GM23338 (cell line): ENCODE results near the gene APRT. TPM values are rescaled to one million over a fixed set of nuclear protein-coding genes. Genes with fewer than 3 reads are reported as not detected.
A peak's percentile ranks its signal among the peaks of the same experiment; 100 is the strongest.

Experiments used
- ATAC-seq: fragments of 200-7000 bp; cut with Tn5 transposase; 3 replicates; pipeline ENCODE4 v1.9.1; 2020
- DNase-seq: peaks from one replicate; pipeline ENCODE4 v3.0.0-alpha.2; 2015; ENCODE audit warnings: low spot score
- H2AFZ ChIP-seq: fragments of 200-600 bp; sonication (generic); 2 replicates; pipeline ENCODE4 v1.8.0; 2016; ENCODE audit warnings: antibody characterized with exemption, mild to moderate bottlenecking, moderate library complexity
- H3F3A ChIP-seq: fragments of 200-600 bp; sonication (generic); replicated peaks from 2 replicates; pipeline ENCODE4 v1.8.0; 2017; ENCODE audit warnings: antibody characterized with exemption, mixed run types, low read depth
- H3K27ac ChIP-seq: fragments of 200-600 bp; sonication (generic); 2 replicates; pipeline ENCODE4 v1.6.1; 2016; ENCODE audit warnings: low read depth
- H3K27me3 ChIP-seq: fragments of 200-600 bp; sonication (generic); 2 replicates; pipeline ENCODE4 v1.8.0; 2016; ENCODE audit warnings: mild to moderate bottlenecking, mixed run types, moderate library complexity; ENCODE audit not compliant: insufficient read depth
- H3K36me3 ChIP-seq: fragments of 200-600 bp; sonication (generic); 2 replicates; pipeline ENCODE4 v1.8.0; 2016; ENCODE audit warnings: mild to moderate bottlenecking; ENCODE audit not compliant: insufficient read depth
- H3K4me1 ChIP-seq: fragments of 200-600 bp; sonication (generic); 2 replicates; pipeline ENCODE4 v1.8.0; 2016; ENCODE audit warnings: mild to moderate bottlenecking, moderate library complexity; ENCODE audit not compliant: insufficient read depth
- H3K4me2 ChIP-seq: fragments of 200-600 bp; sonication (generic); 2 replicates; pipeline ENCODE4 v1.7.1; 2017; ENCODE audit warnings: mixed run types
- H3K4me3 ChIP-seq: fragments of 200-600 bp; sonication (generic); 2 replicates; pipeline ENCODE4 v1.6.1; 2016; ENCODE audit warnings: mixed run types
- H3K79me2 ChIP-seq: fragments of 200-600 bp; sonication (generic); replicated peaks from 2 replicates; pipeline ENCODE4 v1.8.0; 2017; ENCODE audit warnings: mild to moderate bottlenecking; ENCODE audit not compliant: insufficient read depth
- H3K9me2 ChIP-seq: fragments of 200-600 bp; sonication (generic); 2 replicates; pipeline ENCODE4 v1.8.0; 2017; ENCODE audit not compliant: insufficient read depth
- H4K20me1 ChIP-seq: fragments of 200-600 bp; sonication (generic); replicated peaks from 2 replicates; pipeline ENCODE4 v1.8.0; 2017; ENCODE audit warnings: mild to moderate bottlenecking; ENCODE audit not compliant: insufficient read depth
- H3K27ac Mint-ChIP-seq: 2 replicates; pipeline ENCODE4 v1.8.0; 2020; ENCODE audit warnings: inconsistent platforms, mild to moderate bottlenecking, moderate library complexity, mixed read lengths
- H3K27me3 Mint-ChIP-seq: 3 replicates; pipeline ENCODE4 v1.8.0; 2022; ENCODE audit warnings: low read depth, mild to moderate bottlenecking, moderate library complexity, mixed read lengths, inconsistent platforms; ENCODE audit not compliant: insufficient read depth, poor library complexity
- H3K36me3 Mint-ChIP-seq: 3 replicates; pipeline ENCODE4 v1.8.0; 2021; ENCODE audit warnings: low read depth, mild to moderate bottlenecking, inconsistent platforms, moderate library complexity, mixed read lengths
- H3K4me1 Mint-ChIP-seq: 3 replicates; pipeline ENCODE4 v1.8.0; 2020; ENCODE audit warnings: mild to moderate bottlenecking, inconsistent platforms, mixed read lengths
- H3K4me3 Mint-ChIP-seq: 3 replicates; pipeline ENCODE4 v1.8.0; 2021; ENCODE audit warnings: moderate library complexity, mild to moderate bottlenecking, inconsistent platforms, mixed read lengths
- H3K9me3 Mint-ChIP-seq: 3 replicates; pipeline ENCODE4 v1.8.0; 2020; ENCODE audit warnings: moderate library complexity, mild to moderate bottlenecking, inconsistent platforms, mixed read lengths
- CREB1 ChIP-seq: fragments of 250-450 bp; sonication (Bioruptor Pico); IDR thresholded peaks from 2 replicates; pipeline ENCODE4 v1.5.0; 2020; ENCODE audit warnings: low read depth, mild to moderate bottlenecking, moderate library complexity
- EZH2phosphoT487 ChIP-seq: fragments of 200-600 bp; sonication (generic); IDR thresholded peaks from one replicate; pipeline ENCODE4 v1.8.1; 2018; ENCODE audit warnings: antibody characterized with exemption; ENCODE audit not compliant: unreplicated experiment
- JUNB ChIP-seq: IDR thresholded peaks from one replicate; pipeline ENCODE4 v1.6.1; 2016; ENCODE audit warnings: antibody characterized with exemption; ENCODE audit not compliant: unreplicated experiment
- NANOG ChIP-seq: IDR thresholded peaks from 2 replicates; pipeline ENCODE4 v1.6.1; 2016; ENCODE audit warnings: antibody characterized with exemption, borderline replicate concordance
- STAT1 ChIP-seq: IDR thresholded peaks from one replicate; pipeline ENCODE4 v1.6.1; 2016; ENCODE audit warnings: antibody characterized with exemption; ENCODE audit not compliant: unreplicated experiment
- ZNF114 ChIP-seq: fragments of 250-450 bp; sonication (Bioruptor Pico); IDR thresholded peaks from 2 replicates; pipeline ENCODE4 v1.5.0; 2020; ENCODE audit warnings: mild to moderate bottlenecking, moderate library complexity
- polyA plus RNA-seq: library from polyadenylated mRNA; unstranded; fragments of >200 nt; fragmentation: Nextera tagmentation; extraction: Ambion mirVana; gene quantifications from 2 replicates; pipeline ENCODE4 v1.2.1, GENCODE V29; 2016
- total RNA-seq: library from RNA; depleted of rRNA; stranded (reverse); fragments of >200 nt; shearing (Covaris generic); gene quantifications from 2 replicates; pipeline ENCODE4 v1.2.3, GENCODE V29; 2014
- TF ChIP-seq, protein P1 (sequence below): fragments of 250-450 bp; sonication (Bioruptor Pico); IDR thresholded peaks from 2 replicates; pipeline ENCODE4 v1.5.0; 2020; ENCODE audit warnings: mild to moderate bottlenecking, moderate library complexity
- TF ChIP-seq, protein P2 (sequence below): IDR thresholded peaks from one replicate; pipeline ENCODE4 v1.6.1; 2018; ENCODE audit warnings: antibody characterized with exemption; ENCODE audit not compliant: unreplicated experiment
- TF ChIP-seq, protein P3 (sequence below): IDR thresholded peaks from 2 replicates; pipeline ENCODE4 v1.6.1; 2016; ENCODE audit warnings: antibody characterized with exemption
- TF ChIP-seq, protein P4 (sequence below), 2 experiments: fragments of 200-600 bp in 1 of 2; sonication (generic) in 1 of 2; conservative IDR thresholded peaks; 2 replicates each; pipeline versions ENCODE4 v1.5.1 to v1.6.1; 2016 to 2017; ENCODE audit warnings: antibody characterized with exemption in 2 of 2, low read depth in 2 of 2, mild to moderate bottlenecking in 2 of 2, moderate library complexity in 1 of 2

Gene APRT
- total and polyA plus RNA-seq, 2 experiments from 2014 or later: 250 to 522 TPM

DNA sequence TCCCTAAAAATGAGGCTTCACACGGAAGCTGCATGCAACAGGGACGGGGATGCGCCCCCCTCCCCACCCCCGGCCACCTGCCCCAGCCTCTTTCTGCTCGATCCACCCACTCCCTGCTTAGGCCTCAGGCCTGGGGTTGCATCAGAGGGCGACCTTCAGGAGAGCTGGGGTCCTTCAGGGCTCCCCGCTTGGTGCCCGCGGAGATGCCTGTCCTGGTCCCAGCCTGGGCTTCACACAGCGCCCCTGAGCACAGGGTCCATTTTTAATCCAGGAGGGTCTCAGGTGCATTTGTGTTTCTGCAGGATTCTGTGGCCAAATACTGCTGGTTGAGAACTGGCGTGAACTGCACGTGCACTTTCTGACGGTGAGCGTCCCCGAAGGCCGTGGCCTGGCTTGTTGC is 7.4 kb upstream of the APRT start:
- H3K79me2 ChIP-seq: no peaks in the 10 kb centered on the region
- Mint-ChIP-seq H3K36me3 (peaks cover 3% of the 10 kb centered on the region; the same call in 2 of the 3 replicates), H3K27me3 (peaks cover 5% of the 10 kb centered on the region), H3K27ac (peak overlapping the region; percentile 83; the same call in 1 of the 2 replicates), H3K4me3 (no peak overlapping the region), H3K9me3 (no peaks in the 10 kb centered on the region; the same call in 2 of the 3 replicates), H3K4me1 (0 out of 3 replicates have a peak, but pooled peaks cover 5% of the 10 kb centered on the region)
- no peaks in the 10 kb centered on the region for H3K9me2 ChIP-seq
- no peak overlapping the region for H2AFZ ChIP-seq
- no peak for TF ChIP-seq NANOG
- TF ChIP-seq JUNB: no peak
- no peak for DNase-seq
- no peak overlapping the region for H3K27ac ChIP-seq
- no peak overlapping the region for H3K4me2 ChIP-seq
- no peaks in the 10 kb centered on the region for H3F3A ChIP-seq
- H3K36me3 ChIP-seq: no peaks in the 10 kb centered on the region
- no peaks in the 10 kb centered on the region for H3K4me1 ChIP-seq
- no peaks in the 10 kb centered on the region for H4K20me1 ChIP-seq
- no peak overlapping the region for H3K4me3 ChIP-seq
- no peaks in the 10 kb centered on the region for H3K27me3 ChIP-seq
- peak; percentile 5; the same call in 2 of the 3 replicates for ATAC-seq

DNA sequence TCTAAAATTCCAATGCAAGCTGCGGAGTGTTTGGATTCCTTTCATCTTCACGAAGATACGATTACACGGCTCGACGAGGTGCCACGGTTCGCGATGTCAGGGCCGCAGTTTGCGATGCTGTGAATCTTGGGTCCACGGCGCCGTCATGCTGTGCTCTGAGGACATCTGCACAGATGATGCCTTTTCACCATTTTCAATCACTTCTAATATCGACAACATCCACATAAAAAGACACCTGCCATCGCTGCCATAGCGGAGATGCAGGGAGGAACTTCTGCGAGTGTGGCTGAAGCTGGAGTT is 6.8 kb upstream of the APRT start:
- Histone ChIP-seq H3K9me2 (no peaks in the 10 kb centered on the region), H3K36me3 (no peaks in the 10 kb centered on the region), H3K27ac (no peak overlapping the region), H4K20me1 (no peaks in the 10 kb centered on the region), H3K4me1 (no peaks in the 10 kb centered on the region), H2AFZ (no peak overlapping the region), H3K79me2 (no peaks in the 10 kb centered on the region), H3K27me3 (no peaks in the 10 kb centered on the region), H3K4me2 (no peak overlapping the region), H3F3A (no peaks in the 10 kb centered on the region), H3K4me3 (no peak overlapping the region)
- H3K4me1 Mint-ChIP-seq: peaks cover 9% of the 10 kb centered on the region; the same call in 1 of the 3 replicates
- H3K27ac Mint-ChIP-seq: no peak overlapping the region
- H3K9me3 Mint-ChIP-seq: no peaks in the 10 kb centered on the region; the same call in 2 of the 3 replicates
- H3K27me3 Mint-ChIP-seq: peaks cover 6% of the 10 kb centered on the region
- peaks cover 3% of the 10 kb centered on the region; the same call in 2 of the 3 replicates for H3K36me3 Mint-ChIP-seq
- no peak for DNase-seq
- ATAC-seq: no peak
- no peak overlapping the region for H3K4me3 Mint-ChIP-seq
- TF ChIP-seq EZH2phosphoT487 (no peak), STAT1 (no peak), CREB1 (CRISPR knock-in tag) (no peak), JUNB (no peak), ZNF114 (CRISPR knock-in tag) (no peak)
- TF ChIP-seq, protein P1, sequence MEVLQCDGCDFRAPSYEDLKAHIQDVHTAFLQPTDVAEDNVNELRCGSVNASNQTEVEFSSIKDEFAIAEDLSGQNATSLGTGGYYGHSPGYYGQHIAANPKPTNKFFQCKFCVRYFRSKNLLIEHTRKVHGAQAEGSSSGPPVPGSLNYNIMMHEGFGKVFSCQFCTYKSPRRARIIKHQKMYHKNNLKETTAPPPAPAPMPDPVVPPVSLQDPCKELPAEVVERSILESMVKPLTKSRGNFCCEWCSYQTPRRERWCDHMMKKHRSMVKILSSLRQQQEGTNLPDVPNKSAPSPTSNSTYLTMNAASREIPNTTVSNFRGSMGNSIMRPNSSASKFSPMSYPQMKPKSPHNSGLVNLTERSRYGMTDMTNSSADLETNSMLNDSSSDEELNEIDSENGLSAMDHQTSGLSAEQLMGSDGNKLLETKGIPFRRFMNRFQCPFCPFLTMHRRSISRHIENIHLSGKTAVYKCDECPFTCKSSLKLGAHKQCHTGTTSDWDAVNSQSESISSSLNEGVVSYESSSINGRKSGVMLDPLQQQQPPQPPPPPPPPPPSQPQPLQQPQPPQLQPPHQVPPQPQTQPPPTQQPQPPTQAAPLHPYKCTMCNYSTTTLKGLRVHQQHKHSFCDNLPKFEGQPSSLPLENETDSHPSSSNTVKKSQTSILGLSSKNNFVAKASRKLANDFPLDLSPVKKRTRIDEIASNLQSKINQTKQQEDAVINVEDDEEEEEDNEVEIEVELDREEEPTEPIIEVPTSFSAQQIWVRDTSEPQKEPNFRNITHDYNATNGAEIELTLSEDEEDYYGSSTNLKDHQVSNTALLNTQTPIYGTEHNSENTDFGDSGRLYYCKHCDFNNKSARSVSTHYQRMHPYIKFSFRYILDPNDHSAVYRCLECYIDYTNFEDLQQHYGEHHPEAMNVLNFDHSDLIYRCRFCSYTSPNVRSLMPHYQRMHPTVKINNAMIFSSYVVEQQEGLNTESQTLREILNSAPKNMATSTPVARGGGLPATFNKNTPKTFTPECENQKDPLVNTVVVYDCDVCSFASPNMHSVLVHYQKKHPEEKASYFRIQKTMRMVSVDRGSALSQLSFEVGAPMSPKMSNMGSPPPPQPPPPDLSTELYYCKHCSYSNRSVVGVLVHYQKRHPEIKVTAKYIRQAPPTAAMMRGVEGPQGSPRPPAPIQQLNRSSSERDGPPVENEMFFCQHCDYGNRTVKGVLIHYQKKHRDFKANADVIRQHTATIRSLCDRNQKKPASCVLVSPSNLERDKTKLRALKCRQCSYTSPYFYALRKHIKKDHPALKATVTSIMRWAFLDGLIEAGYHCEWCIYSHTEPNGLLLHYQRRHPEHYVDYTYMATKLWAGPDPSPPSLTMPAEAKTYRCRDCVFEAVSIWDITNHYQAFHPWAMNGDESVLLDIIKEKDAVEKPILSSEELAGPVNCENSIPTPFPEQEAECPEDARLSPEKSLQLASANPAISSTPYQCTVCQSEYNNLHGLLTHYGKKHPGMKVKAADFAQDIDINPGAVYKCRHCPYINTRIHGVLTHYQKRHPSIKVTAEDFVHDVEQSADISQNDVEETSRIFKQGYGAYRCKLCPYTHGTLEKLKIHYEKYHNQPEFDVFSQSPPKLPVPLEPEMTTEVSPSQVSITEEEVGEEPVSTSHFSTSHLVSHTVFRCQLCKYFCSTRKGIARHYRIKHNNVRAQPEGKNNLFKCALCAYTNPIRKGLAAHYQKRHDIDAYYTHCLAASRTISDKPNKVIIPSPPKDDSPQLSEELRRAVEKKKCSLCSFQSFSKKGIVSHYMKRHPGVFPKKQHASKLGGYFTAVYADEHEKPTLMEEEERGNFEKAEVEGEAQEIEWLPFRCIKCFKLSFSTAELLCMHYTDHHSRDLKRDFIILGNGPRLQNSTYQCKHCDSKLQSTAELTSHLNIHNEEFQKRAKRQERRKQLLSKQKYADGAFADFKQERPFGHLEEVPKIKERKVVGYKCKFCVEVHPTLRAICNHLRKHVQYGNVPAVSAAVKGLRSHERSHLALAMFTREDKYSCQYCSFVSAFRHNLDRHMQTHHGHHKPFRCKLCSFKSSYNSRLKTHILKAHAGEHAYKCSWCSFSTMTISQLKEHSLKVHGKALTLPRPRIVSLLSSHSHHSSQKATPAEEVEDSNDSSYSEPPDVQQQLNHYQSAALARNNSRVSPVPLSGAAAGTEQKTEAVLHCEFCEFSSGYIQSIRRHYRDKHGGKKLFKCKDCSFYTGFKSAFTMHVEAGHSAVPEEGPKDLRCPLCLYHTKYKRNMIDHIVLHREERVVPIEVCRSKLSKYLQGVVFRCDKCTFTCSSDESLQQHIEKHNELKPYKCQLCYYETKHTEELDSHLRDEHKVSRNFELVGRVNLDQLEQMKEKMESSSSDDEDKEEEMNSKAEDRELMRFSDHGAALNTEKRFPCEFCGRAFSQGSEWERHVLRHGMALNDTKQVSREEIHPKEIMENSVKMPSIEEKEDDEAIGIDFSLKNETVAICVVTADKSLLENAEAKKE (CRISPR knock-in tag): no peak
- TF ChIP-seq, protein P2, sequence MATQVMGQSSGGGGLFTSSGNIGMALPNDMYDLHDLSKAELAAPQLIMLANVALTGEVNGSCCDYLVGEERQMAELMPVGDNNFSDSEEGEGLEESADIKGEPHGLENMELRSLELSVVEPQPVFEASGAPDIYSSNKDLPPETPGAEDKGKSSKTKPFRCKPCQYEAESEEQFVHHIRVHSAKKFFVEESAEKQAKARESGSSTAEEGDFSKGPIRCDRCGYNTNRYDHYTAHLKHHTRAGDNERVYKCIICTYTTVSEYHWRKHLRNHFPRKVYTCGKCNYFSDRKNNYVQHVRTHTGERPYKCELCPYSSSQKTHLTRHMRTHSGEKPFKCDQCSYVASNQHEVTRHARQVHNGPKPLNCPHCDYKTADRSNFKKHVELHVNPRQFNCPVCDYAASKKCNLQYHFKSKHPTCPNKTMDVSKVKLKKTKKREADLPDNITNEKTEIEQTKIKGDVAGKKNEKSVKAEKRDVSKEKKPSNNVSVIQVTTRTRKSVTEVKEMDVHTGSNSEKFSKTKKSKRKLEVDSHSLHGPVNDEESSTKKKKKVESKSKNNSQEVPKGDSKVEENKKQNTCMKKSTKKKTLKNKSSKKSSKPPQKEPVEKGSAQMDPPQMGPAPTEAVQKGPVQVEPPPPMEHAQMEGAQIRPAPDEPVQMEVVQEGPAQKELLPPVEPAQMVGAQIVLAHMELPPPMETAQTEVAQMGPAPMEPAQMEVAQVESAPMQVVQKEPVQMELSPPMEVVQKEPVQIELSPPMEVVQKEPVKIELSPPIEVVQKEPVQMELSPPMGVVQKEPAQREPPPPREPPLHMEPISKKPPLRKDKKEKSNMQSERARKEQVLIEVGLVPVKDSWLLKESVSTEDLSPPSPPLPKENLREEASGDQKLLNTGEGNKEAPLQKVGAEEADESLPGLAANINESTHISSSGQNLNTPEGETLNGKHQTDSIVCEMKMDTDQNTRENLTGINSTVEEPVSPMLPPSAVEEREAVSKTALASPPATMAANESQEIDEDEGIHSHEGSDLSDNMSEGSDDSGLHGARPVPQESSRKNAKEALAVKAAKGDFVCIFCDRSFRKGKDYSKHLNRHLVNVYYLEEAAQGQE: no peak
- TF ChIP-seq, protein P3, sequence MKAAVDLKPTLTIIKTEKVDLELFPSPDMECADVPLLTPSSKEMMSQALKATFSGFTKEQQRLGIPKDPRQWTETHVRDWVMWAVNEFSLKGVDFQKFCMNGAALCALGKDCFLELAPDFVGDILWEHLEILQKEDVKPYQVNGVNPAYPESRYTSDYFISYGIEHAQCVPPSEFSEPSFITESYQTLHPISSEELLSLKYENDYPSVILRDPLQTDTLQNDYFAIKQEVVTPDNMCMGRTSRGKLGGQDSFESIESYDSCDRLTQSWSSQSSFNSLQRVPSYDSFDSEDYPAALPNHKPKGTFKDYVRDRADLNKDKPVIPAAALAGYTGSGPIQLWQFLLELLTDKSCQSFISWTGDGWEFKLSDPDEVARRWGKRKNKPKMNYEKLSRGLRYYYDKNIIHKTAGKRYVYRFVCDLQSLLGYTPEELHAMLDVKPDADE: no peak
- TF ChIP-seq, protein P4, sequence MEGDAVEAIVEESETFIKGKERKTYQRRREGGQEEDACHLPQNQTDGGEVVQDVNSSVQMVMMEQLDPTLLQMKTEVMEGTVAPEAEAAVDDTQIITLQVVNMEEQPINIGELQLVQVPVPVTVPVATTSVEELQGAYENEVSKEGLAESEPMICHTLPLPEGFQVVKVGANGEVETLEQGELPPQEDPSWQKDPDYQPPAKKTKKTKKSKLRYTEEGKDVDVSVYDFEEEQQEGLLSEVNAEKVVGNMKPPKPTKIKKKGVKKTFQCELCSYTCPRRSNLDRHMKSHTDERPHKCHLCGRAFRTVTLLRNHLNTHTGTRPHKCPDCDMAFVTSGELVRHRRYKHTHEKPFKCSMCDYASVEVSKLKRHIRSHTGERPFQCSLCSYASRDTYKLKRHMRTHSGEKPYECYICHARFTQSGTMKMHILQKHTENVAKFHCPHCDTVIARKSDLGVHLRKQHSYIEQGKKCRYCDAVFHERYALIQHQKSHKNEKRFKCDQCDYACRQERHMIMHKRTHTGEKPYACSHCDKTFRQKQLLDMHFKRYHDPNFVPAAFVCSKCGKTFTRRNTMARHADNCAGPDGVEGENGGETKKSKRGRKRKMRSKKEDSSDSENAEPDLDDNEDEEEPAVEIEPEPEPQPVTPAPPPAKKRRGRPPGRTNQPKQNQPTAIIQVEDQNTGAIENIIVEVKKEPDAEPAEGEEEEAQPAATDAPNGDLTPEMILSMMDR (conservative IDR thresholded peaks at IDR 0.05; ENCODE audit: low read depth in 2 of 2): no peak
